CD14-positive monocyte (primary cell): ENCODE measurements around the gene ZBTB47. TPM values are rescaled to one million over a fixed set of nuclear protein-coding genes. Genes with fewer than 3 reads are reported as not detected.

Experiments used
- DNase-seq, 3 donors: peaks; one replicate each; pipeline ENCODE4 v3.0.0-alpha.2; 2011 to 2022
- H2AFZ ChIP-seq: 2 replicates; pipeline ENCODE4 v1.6.0; 2012; ENCODE audit warnings: mild to moderate bottlenecking, low read depth, low read length, inconsistent platforms; ENCODE audit not compliant: insufficient read depth, poor library complexity, severe bottlenecking
- H3K27ac ChIP-seq, 2 donors: 1 replicate in 1 of 2; 2 replicates in 1 of 2; pipeline ENCODE4 v1.5.1; 2012 to 2013; ENCODE audit warnings: low read length in 2 of 2, control low read depth in 1 of 2, inconsistent platforms in 1 of 2, low read depth in 1 of 2, mild to moderate bottlenecking in 1 of 2
- H3K27me3 ChIP-seq, 2 donors: one replicate each; pipeline versions ENCODE4 v1.6.0 to v1.6.1; 2011 to 2013; ENCODE audit warnings: low read length in 2 of 2; ENCODE audit not compliant: control insufficient read depth in 2 of 2, insufficient read depth in 2 of 2
- H3K36me3 ChIP-seq, 2 donors: replicated peaks in 1 of 2; 1 replicate in 1 of 2; 2 replicates in 1 of 2; pipeline versions ENCODE4 v1.5.1 to v1.6.1; 2012 to 2013; ENCODE audit warnings: low read length in 2 of 2, control low read depth in 1 of 2, inconsistent platforms in 1 of 2, mild to moderate bottlenecking in 1 of 2; ENCODE audit not compliant: insufficient read depth in 2 of 2, control insufficient read depth in 1 of 2
- H3K4me1 ChIP-seq, 2 donors: 1 replicate in 1 of 2; 2 replicates in 1 of 2; pipeline versions ENCODE4 v1.5.1 to v1.6.1; 2012 to 2013; ENCODE audit warnings: low read length in 2 of 2, control low read depth in 1 of 2, inconsistent platforms in 1 of 2, mild to moderate bottlenecking in 1 of 2, moderate library complexity in 1 of 2; ENCODE audit not compliant: insufficient read depth in 2 of 2, control insufficient read depth in 1 of 2
- H3K4me2 ChIP-seq: replicated peaks from 2 replicates; pipeline ENCODE3; 2012; ENCODE audit warnings: low read length, moderate library complexity, mild to moderate bottlenecking; ENCODE audit not compliant: poor library complexity, severe bottlenecking; ENCODE audit errors: extremely low read depth
- H3K4me3 ChIP-seq, 3 experiments: fragments of 200-600 bp in 1 of 3; sonication (generic) in 1 of 3; replicated peaks in 1 of 3; 1 replicate in 2 of 3; 2 replicates in 1 of 3; pipeline ENCODE4 v1.5.1; 2011 to 2013; ENCODE audit warnings: low read length in 3 of 3, mild to moderate bottlenecking in 3 of 3, control low read depth in 2 of 3, low read depth in 2 of 3, inconsistent platforms in 1 of 3, moderate library complexity in 1 of 3
- H3K79me2 ChIP-seq: 2 replicates; pipeline ENCODE4 v1.6.0; 2012; ENCODE audit warnings: mild to moderate bottlenecking, control low read depth, inconsistent platforms, low read length, moderate library complexity; ENCODE audit not compliant: insufficient read depth
- H3K9ac ChIP-seq: 2 replicates; pipeline ENCODE4 v1.6.0; 2017; ENCODE audit warnings: low read length, mild to moderate bottlenecking; ENCODE audit not compliant: insufficient read depth, poor library complexity, severe bottlenecking
- H3K9me3 ChIP-seq, 2 donors: replicated peaks in 1 of 2; 1 replicate in 1 of 2; 2 replicates in 1 of 2; pipeline versions ENCODE4 v1.5.1 to v1.6.1; 2012 to 2013; ENCODE audit warnings: low read length in 2 of 2, control low read depth in 1 of 2; ENCODE audit not compliant: control insufficient read depth in 1 of 2, insufficient read depth in 1 of 2
- H4K20me1 ChIP-seq: 2 replicates; pipeline ENCODE4 v1.6.0; 2012; ENCODE audit warnings: mild to moderate bottlenecking, low read length, control low read depth, moderate library complexity; ENCODE audit not compliant: insufficient read depth
- H3K27ac Mint-ChIP-seq, 7 donors: one replicate each; pipeline ENCODE4 v1.8.0; 2020; ENCODE audit warnings: mild to moderate bottlenecking in 7 of 7, mixed read lengths in 7 of 7, moderate library complexity in 6 of 7, inconsistent platforms in 2 of 7
- H3K27me3 Mint-ChIP-seq, 3 donors: one replicate each; pipeline ENCODE4 v1.8.0; 2021 to 2022; ENCODE audit warnings: low read depth in 3 of 3, mild to moderate bottlenecking in 3 of 3, mixed read lengths in 3 of 3, moderate library complexity in 3 of 3, inconsistent platforms in 1 of 3
- H3K36me3 Mint-ChIP-seq, 2 donors: one replicate each; pipeline ENCODE4 v1.8.0; 2020; ENCODE audit warnings: mixed read lengths in 2 of 2, inconsistent platforms in 1 of 2, mild to moderate bottlenecking in 1 of 2
- H3K4me1 Mint-ChIP-seq: one replicate; pipeline ENCODE4 v1.8.0; 2020; ENCODE audit warnings: mild to moderate bottlenecking, mixed read lengths
- H3K4me3 Mint-ChIP-seq, 2 donors: one replicate each; pipeline ENCODE4 v1.8.0; 2020; ENCODE audit warnings: mild to moderate bottlenecking in 2 of 2, mixed read lengths in 2 of 2, moderate library complexity in 1 of 2
- H3K9me3 Mint-ChIP-seq, 7 donors: one replicate each; pipeline ENCODE4 v1.8.0; 2020 to 2022; ENCODE audit warnings: mixed read lengths in 7 of 7, mild to moderate bottlenecking in 6 of 7, moderate library complexity in 6 of 7, inconsistent platforms in 2 of 7
- WGBS: methylation state at CpG from one replicate; pipeline ENCODE4 v1.1.5; 2013; ENCODE audit warnings: missing lambda C conversion rate; ENCODE audit not compliant: insufficient coverage; 5-methylcytosine and 5-hydroxymethylcytosine counted together
- intact Hi-C, 2 donors: fragments of 100-400 bp; cut with micrococcal nuclease; formaldehyde crosslinking; loops; one replicate each; pipeline versions ENCODE4 v1.15.0 to v1.15.1; 2023
- polyA minus RNA-seq: library from RNA; depleted of rRNA, polyadenylated mRNA; stranded (reverse); fragments of >200 nt; gene quantifications from 2 replicates; pipeline ENCODE4 v1.2.3, GENCODE V29; 2012
- polyA plus RNA-seq, 3 donors: library from polyadenylated mRNA; depleted of rRNA in 1 of 3; unstranded in 2 of 3; stranded (reverse) in 1 of 3; fragments of 300-500 nt in 2 of 3; fragments of >200 nt in 1 of 3; fragmentation: Illumina TruSeq in 2 of 3; gene quantifications; 1 replicate in 2 of 3; 2 replicates in 1 of 3; pipeline ENCODE4 v1.2.3, GENCODE V29; 2012 to 2021
- total RNA-seq, 12 experiments: library from RNA in 1 of 12; stranded (reverse) in 1 of 12; fragments of 120-200 nt in 1 of 12; gene quantifications; one replicate each; pipeline ENCODE4 v1.2.4 and lab custom pipeline; 2013 to 2026; ENCODE audit warnings: mixed read lengths in 6 of 12, inconsistent platforms in 1 of 12
- TF ChIP-seq, protein P1 (sequence below): fragments of 200-600 bp; IDR thresholded peaks from one replicate; pipeline ENCODE4 v1.8.0; 2022; ENCODE audit warnings: antibody characterized with exemption, mild to moderate bottlenecking

Gene ZBTB47
- 13.0 TPM for total RNA-seq (2013)
- 1 to 10 TPM in 1 of 3 donors, under 1 TPM in 2; 0.35 to 9.8 (median 0.41) TPM for polyA plus RNA-seq
- polyA minus RNA-seq = 16.9 and 26.4 TPM in 2 replicates
- total RNA-seq (lab: John Stamatoyannopoulos, UW) = 1.2 to 20.1 (median 14.4) reads per million in 11 experiments

DNA sequence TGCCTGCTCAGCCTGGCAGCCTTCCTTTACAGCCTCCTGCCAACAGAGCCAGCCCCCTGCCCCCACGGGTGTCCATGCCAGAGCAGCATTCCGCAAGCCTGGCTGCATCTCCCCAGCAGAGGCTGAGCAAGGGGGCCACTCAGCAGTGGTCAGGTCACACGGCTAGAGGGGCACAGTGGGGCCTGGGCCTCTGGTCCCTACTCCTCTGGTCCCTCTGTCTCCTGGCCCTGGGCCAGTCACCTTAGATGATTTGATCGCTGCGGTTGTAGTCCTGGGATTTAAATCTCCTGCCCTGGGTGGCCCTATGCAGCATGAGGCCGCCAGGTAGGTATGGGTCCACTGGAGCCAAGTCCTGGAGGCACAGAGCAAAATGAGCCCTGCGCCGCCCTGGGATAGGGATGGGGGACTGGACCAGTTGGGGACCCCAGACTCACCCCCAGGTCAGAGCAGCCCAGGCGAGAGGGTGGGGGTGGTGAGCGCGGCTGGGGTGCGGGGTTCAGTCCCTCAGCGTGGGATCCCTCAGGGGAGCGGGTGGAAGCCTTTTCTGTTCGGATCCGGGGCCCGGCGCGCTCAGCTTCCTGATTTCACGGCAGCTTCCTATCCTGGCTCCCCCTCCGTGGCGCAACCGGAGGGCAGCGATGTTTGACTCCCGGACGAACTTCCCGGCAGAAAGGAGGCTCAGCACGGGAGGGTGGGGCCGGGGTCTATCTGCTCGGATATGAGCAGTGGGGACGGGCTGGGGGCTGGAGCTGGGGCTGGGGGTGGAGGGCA lies at the start of gene ZBTB47:
Gene ZBTB47, plus strand, starts transcription at position 138 of the 771 bp plus-strand sequence. CDS start 4,659 bp downstream, outside the sequence.
- H3K9me3 Mint-ChIP-seq = no peaks in the 10 kb centered on the region
- peak within 1 kb of the TSS; percentile 80 for H3K4me2 ChIP-seq

More for the DNA sequence above, at the start of gene ZBTB47:
- no peaks in the 10 kb centered on the region for H3K27me3 ChIP-seq
- DNase-seq = peak; percentile 51 to 69 (median 67)
- peak within 1 kb of the TSS; percentile 84 to 87 for H3K27ac ChIP-seq
- peaks cover 41 to 57% of the 10 kb centered on the region in 2 donors for H3K4me1 ChIP-seq
- intact Hi-C loops = loop anchor here in 1 of 2 donors (10.0 kb wide), 1 partner anchor 69 kb away; the partner anchor contains the start of gene SEC22C
- H3K27ac Mint-ChIP-seq = peak within 1 kb of the TSS; percentile 89 to 96 (median 94)
- peak within 1 kb of the TSS; percentile 62 to 98 (median 92) for H3K4me3 ChIP-seq
- H3K4me1 Mint-ChIP-seq = peaks cover 62% of the 10 kb centered on the region
- H3K36me3 Mint-ChIP-seq = peaks cover 16 to 33% of the 10 kb centered on the region in 2 donors
- H3K79me2 ChIP-seq = peaks cover 79% of the 10 kb centered on the region
- H3K27me3 Mint-ChIP-seq = peaks cover 0 to 1% (median 0%) of the 10 kb centered on the region in 3 donors
- H3K4me3 Mint-ChIP-seq = peak within 1 kb of the TSS; percentile 93 to 96
- WGBS = 12% methylated on average over 28 of the region's 31 CpGs
- peaks cover 15 to 29% of the 10 kb centered on the region in 2 donors for H3K36me3 ChIP-seq
- peak within 1 kb of the TSS; percentile 76 for H3K9ac ChIP-seq
- H3K9me3 ChIP-seq = no peaks in the 10 kb centered on the region
- peak within 1 kb of the TSS; percentile 75 for H2AFZ ChIP-seq
- peaks cover 59% of the 10 kb centered on the region for H4K20me1 ChIP-seq
- TF ChIP-seq, protein P1, sequence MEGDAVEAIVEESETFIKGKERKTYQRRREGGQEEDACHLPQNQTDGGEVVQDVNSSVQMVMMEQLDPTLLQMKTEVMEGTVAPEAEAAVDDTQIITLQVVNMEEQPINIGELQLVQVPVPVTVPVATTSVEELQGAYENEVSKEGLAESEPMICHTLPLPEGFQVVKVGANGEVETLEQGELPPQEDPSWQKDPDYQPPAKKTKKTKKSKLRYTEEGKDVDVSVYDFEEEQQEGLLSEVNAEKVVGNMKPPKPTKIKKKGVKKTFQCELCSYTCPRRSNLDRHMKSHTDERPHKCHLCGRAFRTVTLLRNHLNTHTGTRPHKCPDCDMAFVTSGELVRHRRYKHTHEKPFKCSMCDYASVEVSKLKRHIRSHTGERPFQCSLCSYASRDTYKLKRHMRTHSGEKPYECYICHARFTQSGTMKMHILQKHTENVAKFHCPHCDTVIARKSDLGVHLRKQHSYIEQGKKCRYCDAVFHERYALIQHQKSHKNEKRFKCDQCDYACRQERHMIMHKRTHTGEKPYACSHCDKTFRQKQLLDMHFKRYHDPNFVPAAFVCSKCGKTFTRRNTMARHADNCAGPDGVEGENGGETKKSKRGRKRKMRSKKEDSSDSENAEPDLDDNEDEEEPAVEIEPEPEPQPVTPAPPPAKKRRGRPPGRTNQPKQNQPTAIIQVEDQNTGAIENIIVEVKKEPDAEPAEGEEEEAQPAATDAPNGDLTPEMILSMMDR = no peak
